SK-N-SH treated with all-trans-retinoic acid at 6 μM for 48 hours (cell line): Measurements from ENCODE around the gene STK11.

ENCODE experiments used
- ATAC-seq: fragments of 200-7000 bp; cut with Tn5 transposase; 3 replicates; pipeline ENCODE4 v1.9.1; 2020; ENCODE audit warnings: mild to moderate bottlenecking, moderate library complexity
- ARNTL ChIP-seq: fragments of 450-650 bp; formaldehyde crosslinking; IDR thresholded peaks from 2 replicates; pipeline ENCODE4 v1.5.0; 2020; ENCODE audit warnings: low read depth, mild to moderate bottlenecking, moderate library complexity, borderline replicate concordance
- BACH2 ChIP-seq: fragments of 250-450 bp; sonication (Bioruptor Pico); IDR thresholded peaks from 2 replicates; pipeline ENCODE4 v1.9.0; 2021; ENCODE audit warnings: mild to moderate bottlenecking, borderline replicate concordance
- CSDC2 ChIP-seq: fragments of 250-450 bp; sonication (Bioruptor Pico); IDR thresholded peaks from 2 replicates; pipeline ENCODE4 v1.5.0; 2020; ENCODE audit warnings: mild to moderate bottlenecking, moderate library complexity
- ESRRG ChIP-seq: fragments of 250-450 bp; sonication (Bioruptor Pico); IDR thresholded peaks from 2 replicates; pipeline ENCODE4 v1.6.1; 2021; ENCODE audit warnings: mild to moderate bottlenecking
- GLIS3 ChIP-seq: fragments of 250-450 bp; sonication (Bioruptor Pico); IDR thresholded peaks from 2 replicates; pipeline ENCODE4 v1.5.0; 2020; ENCODE audit warnings: mild to moderate bottlenecking, moderate library complexity
- ISL1 ChIP-seq: fragments of 250-450 bp; sonication (Bioruptor Pico); IDR thresholded peaks from 2 replicates; pipeline ENCODE4 v2.1.2; 2022; ENCODE audit warnings: mild to moderate bottlenecking, moderate library complexity
- OSR1 ChIP-seq: fragments of 250-450 bp; sonication (Bioruptor Pico); IDR thresholded peaks from 2 replicates; pipeline ENCODE4 v1.8.0; 2022; ENCODE audit warnings: moderate library complexity, mild to moderate bottlenecking, inconsistent platforms
- PATZ1 ChIP-seq: fragments of 250-450 bp; sonication (Bioruptor Pico); IDR thresholded peaks from 2 replicates; pipeline ENCODE4 v1.8.0; 2020; ENCODE audit warnings: mild to moderate bottlenecking, moderate library complexity, borderline replicate concordance
- PPARA ChIP-seq: fragments of 250-450 bp; sonication (Bioruptor Pico); IDR thresholded peaks from 2 replicates; pipeline ENCODE4 v1.5.0; 2020; ENCODE audit warnings: mild to moderate bottlenecking, borderline replicate concordance
- RARB ChIP-seq: fragments of 250-450 bp; sonication (Bioruptor Pico); IDR thresholded peaks from 2 replicates; pipeline ENCODE4 v1.8.0; 2021; ENCODE audit warnings: mild to moderate bottlenecking, moderate library complexity
- SNAI2 ChIP-seq: fragments of 250-450 bp; sonication (Bioruptor Pico); IDR thresholded peaks from 2 replicates; pipeline ENCODE4 v1.5.0; 2020; ENCODE audit warnings: mild to moderate bottlenecking, moderate library complexity
- TCF4 ChIP-seq: fragments of 250-450 bp; sonication (Bioruptor Pico); IDR thresholded peaks from 2 replicates; pipeline ENCODE4 v1.8.0; 2021; ENCODE audit warnings: mild to moderate bottlenecking, moderate library complexity, borderline replicate concordance
- TOX ChIP-seq: fragments of 250-450 bp; sonication (Bioruptor Pico); IDR thresholded peaks from 2 replicates; pipeline ENCODE4 v1.8.0; 2021; ENCODE audit warnings: mild to moderate bottlenecking, moderate library complexity, borderline replicate concordance
- ZC3H10 ChIP-seq: fragments of 250-450 bp; sonication (Bioruptor Pico); IDR thresholded peaks from 2 replicates; pipeline ENCODE4 v1.5.1; 2021; ENCODE audit warnings: mild to moderate bottlenecking, moderate library complexity
- ZFP3 ChIP-seq: fragments of 250-450 bp; sonication (Bioruptor Pico); IDR thresholded peaks from 2 replicates; pipeline ENCODE4 v1.5.0; 2020; ENCODE audit warnings: mild to moderate bottlenecking, moderate library complexity
- ZFP30 ChIP-seq: fragments of 450-650 bp; formaldehyde crosslinking; IDR thresholded peaks from 2 replicates; pipeline ENCODE4 v1.5.0; 2022; ENCODE audit warnings: mild to moderate bottlenecking, moderate library complexity
- ZNF70 ChIP-seq: fragments of 450-650 bp; formaldehyde crosslinking; IDR thresholded peaks from 2 replicates; pipeline ENCODE4 v1.5.0; 2020; ENCODE audit warnings: mild to moderate bottlenecking, moderate library complexity
- ZNF8 ChIP-seq: fragments of 450-650 bp; formaldehyde crosslinking; IDR thresholded peaks from 2 replicates; pipeline ENCODE4 v1.5.0; 2020; ENCODE audit warnings: mild to moderate bottlenecking, moderate library complexity
- TF ChIP-seq, protein P1 (sequence below): fragments of 250-450 bp; sonication (Bioruptor Pico); IDR thresholded peaks from 2 replicates; pipeline ENCODE4 v1.5.1; 2021; ENCODE audit warnings: mild to moderate bottlenecking, moderate library complexity
- TF ChIP-seq, protein P2 (sequence below): fragments of 250-450 bp; sonication (Bioruptor Pico); IDR thresholded peaks from 2 replicates; pipeline ENCODE4 v1.5.0; 2020; ENCODE audit warnings: mild to moderate bottlenecking, moderate library complexity
- TF ChIP-seq, protein P3 (sequence below): fragments of 250-450 bp; sonication (Bioruptor Pico); IDR thresholded peaks from 2 replicates; pipeline ENCODE4 v1.5.1; 2020; ENCODE audit warnings: low read depth, mild to moderate bottlenecking, moderate library complexity

STK11 gene, protein sequence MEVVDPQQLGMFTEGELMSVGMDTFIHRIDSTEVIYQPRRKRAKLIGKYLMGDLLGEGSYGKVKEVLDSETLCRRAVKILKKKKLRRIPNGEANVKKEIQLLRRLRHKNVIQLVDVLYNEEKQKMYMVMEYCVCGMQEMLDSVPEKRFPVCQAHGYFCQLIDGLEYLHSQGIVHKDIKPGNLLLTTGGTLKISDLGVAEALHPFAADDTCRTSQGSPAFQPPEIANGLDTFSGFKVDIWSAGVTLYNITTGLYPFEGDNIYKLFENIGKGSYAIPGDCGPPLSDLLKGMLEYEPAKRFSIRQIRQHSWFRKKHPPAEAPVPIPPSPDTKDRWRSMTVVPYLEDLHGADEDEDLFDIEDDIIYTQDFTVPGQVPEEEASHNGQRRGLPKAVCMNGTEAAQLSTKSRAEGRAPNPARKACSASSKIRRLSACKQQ

DNA sequence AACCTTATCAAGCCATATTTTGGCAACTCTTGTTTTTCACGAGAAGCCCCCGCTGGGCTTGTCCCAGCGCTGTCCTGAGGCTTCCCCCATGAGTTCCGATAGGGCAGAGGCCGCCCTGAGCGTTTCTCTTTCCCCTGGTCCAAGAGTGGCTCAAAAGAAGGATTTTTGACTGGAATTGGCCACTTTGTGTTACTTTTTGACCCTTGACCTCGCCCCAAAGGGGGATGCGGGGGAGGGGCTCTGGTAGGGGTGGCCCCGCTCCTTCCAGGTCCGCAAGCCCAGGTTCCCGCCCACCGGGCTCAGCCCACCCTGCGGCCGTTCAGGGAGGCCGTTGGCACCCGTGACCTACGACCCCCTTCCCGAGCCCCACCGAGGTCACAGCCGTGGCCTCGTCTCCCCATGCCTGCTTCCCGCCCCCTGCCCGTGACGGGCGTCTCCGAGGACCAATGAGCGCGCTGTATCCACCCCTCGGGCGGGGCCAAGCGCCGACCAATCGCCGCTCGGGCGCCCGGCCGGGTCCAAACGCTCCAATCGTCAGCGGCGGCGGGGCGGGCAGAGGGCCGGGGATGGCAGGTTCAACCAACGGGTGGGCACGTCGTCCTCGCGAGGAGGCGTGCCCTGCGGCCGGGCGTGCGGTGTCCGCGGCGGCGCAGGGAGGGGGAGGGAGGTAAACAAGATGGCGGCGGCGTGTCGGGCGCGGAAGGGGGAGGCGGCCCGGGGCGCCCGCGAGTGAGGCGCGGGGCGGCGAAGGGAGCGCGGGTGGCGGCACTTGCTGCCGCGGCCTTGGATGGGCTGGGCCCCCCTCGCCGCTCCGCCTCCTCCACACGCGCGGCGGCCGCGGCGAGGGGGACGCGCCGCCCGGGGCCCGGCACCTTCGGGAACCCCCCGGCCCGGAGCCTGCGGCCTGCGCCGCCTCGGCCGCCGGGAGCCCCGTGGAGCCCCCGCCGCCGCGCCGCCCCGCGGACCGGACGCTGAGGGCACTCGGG is at the start of gene STK11:
Gene STK11 (plus strand): TSS at position 665 of the 986 bp plus-strand sequence. CDS start 1,136 bp downstream, outside the sequence.
- TF ChIP-seq OSR1 (CRISPR knock-in tag) = no peak
- TF ChIP-seq ZNF70 (CRISPR knock-in tag) = no peak
- TF ChIP-seq ZNF8 (CRISPR knock-in tag) = no peak
- no peak for TF ChIP-seq ZFP30
- no peak for TF ChIP-seq TOX (CRISPR knock-in tag)
- TF ChIP-seq ZFP3 (CRISPR knock-in tag) = no peak
- TF ChIP-seq, protein P1, sequence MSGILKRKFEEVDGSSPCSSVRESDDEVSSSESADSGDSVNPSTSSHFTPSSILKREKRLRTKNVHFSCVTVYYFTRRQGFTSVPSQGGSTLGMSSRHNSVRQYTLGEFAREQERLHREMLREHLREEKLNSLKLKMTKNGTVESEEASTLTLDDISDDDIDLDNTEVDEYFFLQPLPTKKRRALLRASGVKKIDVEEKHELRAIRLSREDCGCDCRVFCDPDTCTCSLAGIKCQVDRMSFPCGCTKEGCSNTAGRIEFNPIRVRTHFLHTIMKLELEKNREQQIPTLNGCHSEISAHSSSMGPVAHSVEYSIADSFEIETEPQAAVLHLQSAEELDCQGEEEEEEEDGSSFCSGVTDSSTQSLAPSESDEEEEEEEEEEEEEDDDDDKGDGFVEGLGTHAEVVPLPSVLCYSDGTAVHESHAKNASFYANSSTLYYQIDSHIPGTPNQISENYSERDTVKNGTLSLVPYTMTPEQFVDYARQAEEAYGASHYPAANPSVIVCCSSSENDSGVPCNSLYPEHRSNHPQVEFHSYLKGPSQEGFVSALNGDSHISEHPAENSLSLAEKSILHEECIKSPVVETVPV (CRISPR knock-in tag) = no peak
- peak; percentile 95 for ATAC-seq

GRCh38 chr19:1156305-1156801 is 49.2 kb upstream of the STK11 start:
- no peak; the same call in 1 of the 3 replicates for ATAC-seq
- TF ChIP-seq OSR1 (CRISPR knock-in tag) (no peak), ARNTL (no peak), ZC3H10 (CRISPR knock-in tag) (no peak)

DNA sequence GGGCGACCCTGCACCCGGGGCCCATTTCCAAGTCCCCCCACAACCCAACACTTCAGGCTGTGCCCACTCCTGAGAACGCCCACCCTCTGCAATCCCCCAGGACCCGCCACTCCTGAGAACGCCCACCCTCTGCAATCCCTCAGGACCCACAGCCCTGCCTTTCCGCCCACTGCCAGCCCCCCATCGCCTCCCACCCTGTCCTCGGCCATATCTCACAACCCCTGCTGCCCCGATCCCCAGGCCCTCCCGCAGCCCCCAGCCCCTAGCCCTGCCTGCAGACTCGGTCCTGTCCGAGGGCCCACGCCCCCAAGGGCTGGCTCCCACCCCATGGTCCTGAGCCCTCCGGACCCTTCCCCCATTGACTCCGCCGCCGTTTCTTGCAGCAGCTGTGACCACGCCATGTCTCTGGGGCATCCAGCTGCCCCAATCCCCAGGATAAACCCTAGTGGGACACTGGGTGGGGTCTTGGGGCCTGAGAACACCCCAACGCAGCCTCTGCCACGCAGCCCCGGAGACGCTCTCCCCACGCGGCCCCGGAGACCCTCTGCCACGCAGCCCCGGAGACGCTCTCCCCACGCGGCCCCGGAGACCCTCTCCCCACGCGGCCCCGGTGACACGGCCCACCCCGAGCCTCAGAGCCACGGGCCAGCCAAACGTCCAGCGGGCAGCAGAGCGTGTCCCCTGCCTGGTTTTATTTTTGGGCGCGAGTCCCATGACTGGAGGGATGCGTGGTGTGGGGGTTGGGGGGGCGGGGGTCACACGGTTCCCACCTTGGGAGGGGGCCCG is 48.6 kb upstream of the STK11 start:
- no peak for TF ChIP-seq GLIS3
- ATAC-seq = no peak

DNA sequence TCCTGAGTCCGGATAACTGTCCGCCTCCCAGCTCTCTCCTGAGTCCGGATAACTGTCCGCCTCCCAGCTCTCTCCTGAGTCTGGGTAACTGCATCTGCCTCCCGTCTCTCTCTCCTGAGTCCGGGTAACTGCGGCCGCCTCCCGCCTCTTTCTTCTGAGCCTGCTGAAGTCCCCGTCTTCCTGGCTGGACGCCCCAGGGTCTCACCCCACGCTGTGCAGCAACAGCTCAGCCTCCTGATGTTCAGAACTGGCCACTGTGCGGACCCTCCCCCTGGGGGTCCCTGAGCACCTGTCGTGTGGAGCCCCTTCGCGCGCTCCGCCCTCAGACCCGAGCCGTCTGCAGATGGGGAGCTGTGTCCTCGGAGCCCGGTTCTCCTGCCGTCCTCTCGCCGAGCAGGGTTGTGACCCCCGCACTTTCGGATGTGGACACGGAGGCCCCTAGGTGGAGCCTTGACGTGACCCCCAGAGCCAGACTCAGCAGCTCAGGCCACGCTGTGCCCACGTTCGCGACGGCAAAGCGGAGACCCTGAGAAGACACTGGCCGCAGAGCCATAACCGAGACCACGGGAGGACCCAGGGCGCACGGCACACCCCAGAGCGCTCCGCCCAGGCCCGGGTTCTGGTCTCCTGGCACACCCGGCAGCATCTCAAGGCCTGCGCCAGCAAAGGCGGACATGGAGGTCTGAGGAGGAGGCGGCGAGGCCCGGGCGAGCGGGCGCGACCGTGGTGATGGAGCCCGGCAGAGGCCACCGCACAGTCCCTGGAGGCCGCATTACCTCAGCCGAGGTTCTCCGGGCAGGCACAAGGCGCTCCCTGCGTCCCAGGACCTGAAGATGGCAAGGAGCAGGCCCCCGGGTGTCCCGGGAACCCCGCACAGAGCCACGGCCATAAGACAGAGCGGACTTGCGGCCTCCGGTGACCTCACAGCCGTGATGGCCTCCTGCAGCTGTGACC is 47.4 kb upstream of the STK11 start:
- TF ChIP-seq OSR1 (CRISPR knock-in tag) = no peak
- TF ChIP-seq TOX (CRISPR knock-in tag) = no peak
- TF ChIP-seq ZNF70 (CRISPR knock-in tag) = no peak
- TF ChIP-seq PPARA (CRISPR knock-in tag) = no peak
- no peak for TF ChIP-seq PATZ1 (CRISPR knock-in tag)
- no peak for TF ChIP-seq ESRRG (CRISPR knock-in tag)
- no peak for TF ChIP-seq GLIS3
- no peak for TF ChIP-seq BACH2 (CRISPR knock-in tag)
- TF ChIP-seq, protein P2, sequence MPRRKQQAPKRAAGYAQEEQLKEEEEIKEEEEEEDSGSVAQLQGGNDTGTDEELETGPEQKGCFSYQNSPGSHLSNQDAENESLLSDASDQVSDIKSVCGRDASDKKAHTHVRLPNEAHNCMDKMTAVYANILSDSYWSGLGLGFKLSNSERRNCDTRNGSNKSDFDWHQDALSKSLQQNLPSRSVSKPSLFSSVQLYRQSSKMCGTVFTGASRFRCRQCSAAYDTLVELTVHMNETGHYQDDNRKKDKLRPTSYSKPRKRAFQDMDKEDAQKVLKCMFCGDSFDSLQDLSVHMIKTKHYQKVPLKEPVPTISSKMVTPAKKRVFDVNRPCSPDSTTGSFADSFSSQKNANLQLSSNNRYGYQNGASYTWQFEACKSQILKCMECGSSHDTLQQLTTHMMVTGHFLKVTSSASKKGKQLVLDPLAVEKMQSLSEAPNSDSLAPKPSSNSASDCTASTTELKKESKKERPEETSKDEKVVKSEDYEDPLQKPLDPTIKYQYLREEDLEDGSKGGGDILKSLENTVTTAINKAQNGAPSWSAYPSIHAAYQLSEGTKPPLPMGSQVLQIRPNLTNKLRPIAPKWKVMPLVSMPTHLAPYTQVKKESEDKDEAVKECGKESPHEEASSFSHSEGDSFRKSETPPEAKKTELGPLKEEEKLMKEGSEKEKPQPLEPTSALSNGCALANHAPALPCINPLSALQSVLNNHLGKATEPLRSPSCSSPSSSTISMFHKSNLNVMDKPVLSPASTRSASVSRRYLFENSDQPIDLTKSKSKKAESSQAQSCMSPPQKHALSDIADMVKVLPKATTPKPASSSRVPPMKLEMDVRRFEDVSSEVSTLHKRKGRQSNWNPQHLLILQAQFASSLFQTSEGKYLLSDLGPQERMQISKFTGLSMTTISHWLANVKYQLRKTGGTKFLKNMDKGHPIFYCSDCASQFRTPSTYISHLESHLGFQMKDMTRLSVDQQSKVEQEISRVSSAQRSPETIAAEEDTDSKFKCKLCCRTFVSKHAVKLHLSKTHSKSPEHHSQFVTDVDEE (CRISPR knock-in tag) = no peak
- TF ChIP-seq ZFP30 = no peak
- TF ChIP-seq, protein P1 (CRISPR knock-in tag) = no peak
- no peak for TF ChIP-seq CSDC2 (CRISPR knock-in tag)
- TF ChIP-seq TCF4 (CRISPR knock-in tag) = no peak
- TF ChIP-seq, protein P3, sequence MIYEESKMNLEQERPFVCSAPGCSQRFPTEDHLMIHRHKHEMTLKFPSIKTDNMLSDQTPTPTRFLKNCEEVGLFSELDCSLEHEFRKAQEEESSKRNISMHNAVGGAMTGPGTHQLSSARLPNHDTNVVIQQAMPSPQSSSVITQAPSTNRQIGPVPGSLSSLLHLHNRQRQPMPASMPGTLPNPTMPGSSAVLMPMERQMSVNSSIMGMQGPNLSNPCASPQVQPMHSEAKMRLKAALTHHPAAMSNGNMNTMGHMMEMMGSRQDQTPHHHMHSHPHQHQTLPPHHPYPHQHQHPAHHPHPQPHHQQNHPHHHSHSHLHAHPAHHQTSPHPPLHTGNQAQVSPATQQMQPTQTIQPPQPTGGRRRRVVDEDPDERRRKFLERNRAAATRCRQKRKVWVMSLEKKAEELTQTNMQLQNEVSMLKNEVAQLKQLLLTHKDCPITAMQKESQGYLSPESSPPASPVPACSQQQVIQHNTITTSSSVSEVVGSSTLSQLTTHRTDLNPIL = no peak
- no peak for TF ChIP-seq RARB (CRISPR knock-in tag)
- no peak for TF ChIP-seq ZFP3 (CRISPR knock-in tag)
- TF ChIP-seq SNAI2 (CRISPR knock-in tag) = no peak
- no peak for TF ChIP-seq ZNF8 (CRISPR knock-in tag)
- no peak for TF ChIP-seq ZC3H10 (CRISPR knock-in tag)
- no peak for TF ChIP-seq ISL1 (CRISPR knock-in tag)
- no peak for ATAC-seq
